Measurements from ENCODE around the gene OR6C1.
"Not testable (repeated sequence)": the region's sequence is repeated elsewhere in the genome, so short reads cannot be mapped to it uniquely, and the experiment has no call there.

OR6C1 gene

GRCh38 chr12:55314043-55314442 lies at the start of gene OR6C1:
OR6C1 (plus strand) TSS chr12:55314343; CDS start chr12:55320600, 6,257 bp downstream.
- no peak for DNase-seq

GRCh38 chr12:55280991-55281390 lies 33.2 kb upstream of the OR6C1 start:
- no peak for DNase-seq

- no peak for DNase-seq
Observed at GRCh38 chr12:55289999-55290398, 24.1 kb upstream of the OR6C1 start.

GRCh38 chr12:55296469-55296868 lies 17.7 kb upstream of the OR6C1 start, which contains the start of gene OR6C6:
OR6C6 (minus strand) TSS chr12:55296569; CDS start chr12:55295232, 1,337 bp downstream.
- DNase-seq = no peak

GRCh38 chr12:55320201-55320600 lies 6.1 kb downstream of the OR6C1 start:
- DNase-seq = no peak

- DNase-seq = not testable (repeated sequence)
Observed at GRCh38 chr12:55325801-55326200, 11.7 kb downstream of the OR6C1 start.

- DNase-seq = no peak
Observed at GRCh38 chr12:55330446-55330845, 16.3 kb downstream of the OR6C1 start, which contains the start of gene OR6C3. OR6C3 (plus strand) TSS chr12:55330746; CDS start chr12:55331701, 955 bp downstream.

GRCh38 chr12:55336002-55336401 lies 21.9 kb downstream of the OR6C1 start:
- DNase-seq = no peak

- DNase-seq = not testable (repeated sequence)
Observed at GRCh38 chr12:55355338-55355737, 41.2 kb downstream of the OR6C1 start.

- DNase-seq = no peak
Observed at GRCh38 chr12:55362675-55363074, 48.5 kb downstream of the OR6C1 start, which contains the start of gene OR6C75. OR6C75 (plus strand) TSS chr12:55362975; CDS start chr12:55365111, 2,136 bp downstream.

- no peak for DNase-seq
Observed at GRCh38 chr12:55365086-55365485, 50.9 kb downstream of the OR6C1 start.
